ENCODE measurements around the gene SIGLEC6. TPM values are rescaled to one million over a fixed set of nuclear protein-coding genes. Genes with fewer than 3 reads are reported as not detected.

Gene SIGLEC6
- total RNA-seq, 2 experiments from 2014 or later = not detected

DNA sequence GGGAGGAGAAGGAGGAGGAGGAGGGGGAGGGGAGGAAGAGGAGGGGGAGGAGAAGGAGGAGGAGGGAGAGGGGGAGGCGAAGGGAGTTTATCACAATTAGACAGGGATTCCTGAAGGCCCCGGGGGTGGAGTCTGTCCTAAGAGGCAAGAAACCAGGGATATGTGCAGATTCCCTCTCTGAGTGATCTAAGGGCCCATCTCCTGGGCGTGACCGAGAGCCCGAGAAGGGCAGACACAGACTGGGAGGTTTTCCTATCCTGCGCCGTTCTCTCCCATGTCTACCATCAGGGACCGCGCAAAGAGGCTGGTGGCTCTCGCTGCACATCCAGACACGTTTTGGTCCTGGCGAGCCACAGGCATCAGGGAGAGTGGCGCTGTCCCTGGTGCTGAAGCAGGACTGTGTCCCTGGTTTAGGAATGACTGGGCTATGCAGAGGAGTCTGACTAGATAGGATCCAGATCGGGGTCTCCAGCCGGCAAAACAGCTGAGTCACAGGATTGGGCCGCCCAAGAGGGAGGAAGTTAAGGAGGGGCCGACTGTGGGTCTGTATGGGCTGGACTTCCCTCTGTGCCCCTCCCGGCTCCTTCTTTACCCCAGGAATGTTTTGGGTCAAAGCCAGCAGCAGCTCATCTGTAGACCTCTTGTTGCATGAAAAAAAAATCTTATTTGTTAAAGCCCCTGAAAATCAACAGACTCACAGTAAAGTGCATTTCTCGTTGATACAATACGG is 21.7 kb upstream of the SIGLEC6 start:
- Mint-ChIP-seq H3K36me3 (no peaks in the 10 kb centered on the region), H3K27me3 (peaks cover 62% of the 10 kb centered on the region), H3K27ac (no peak overlapping the region), H3K4me3 (no peak overlapping the region), H3K9me3 (no peaks in the 10 kb centered on the region), H3K4me1 (peaks cover 7% of the 10 kb centered on the region)
- peak; percentile 37 for DNase-seq

GRCh38 chr19:51552608-51552995 is 21.1 kb upstream of the SIGLEC6 start:
- no peak overlapping the region for H3K4me3 Mint-ChIP-seq
- peaks cover 65% of the 10 kb centered on the region for H3K27me3 Mint-ChIP-seq

GRCh38 chr19:51551673-51552432 is 20.4 kb upstream of the SIGLEC6 start:
- H3K27ac Mint-ChIP-seq = no peak overlapping the region
- H3K4me1 Mint-ChIP-seq = peaks cover 7% of the 10 kb centered on the region
- H3K4me3 Mint-ChIP-seq = no peak overlapping the region
- DNase-seq = no peak
- no peaks in the 10 kb centered on the region for H3K9me3 Mint-ChIP-seq
- no peaks in the 10 kb centered on the region for H3K36me3 Mint-ChIP-seq
- H3K27me3 Mint-ChIP-seq = peaks cover 68% of the 10 kb centered on the region

More at GRCh38 chr19:51552608-51552995, 21.1 kb upstream of the SIGLEC6 start:
- Mint-ChIP-seq H3K27ac (no peak overlapping the region), H3K4me1 (peaks cover 7% of the 10 kb centered on the region), H3K9me3 (no peaks in the 10 kb centered on the region), H3K36me3 (no peaks in the 10 kb centered on the region)
- DNase-seq = no peak

DNA sequence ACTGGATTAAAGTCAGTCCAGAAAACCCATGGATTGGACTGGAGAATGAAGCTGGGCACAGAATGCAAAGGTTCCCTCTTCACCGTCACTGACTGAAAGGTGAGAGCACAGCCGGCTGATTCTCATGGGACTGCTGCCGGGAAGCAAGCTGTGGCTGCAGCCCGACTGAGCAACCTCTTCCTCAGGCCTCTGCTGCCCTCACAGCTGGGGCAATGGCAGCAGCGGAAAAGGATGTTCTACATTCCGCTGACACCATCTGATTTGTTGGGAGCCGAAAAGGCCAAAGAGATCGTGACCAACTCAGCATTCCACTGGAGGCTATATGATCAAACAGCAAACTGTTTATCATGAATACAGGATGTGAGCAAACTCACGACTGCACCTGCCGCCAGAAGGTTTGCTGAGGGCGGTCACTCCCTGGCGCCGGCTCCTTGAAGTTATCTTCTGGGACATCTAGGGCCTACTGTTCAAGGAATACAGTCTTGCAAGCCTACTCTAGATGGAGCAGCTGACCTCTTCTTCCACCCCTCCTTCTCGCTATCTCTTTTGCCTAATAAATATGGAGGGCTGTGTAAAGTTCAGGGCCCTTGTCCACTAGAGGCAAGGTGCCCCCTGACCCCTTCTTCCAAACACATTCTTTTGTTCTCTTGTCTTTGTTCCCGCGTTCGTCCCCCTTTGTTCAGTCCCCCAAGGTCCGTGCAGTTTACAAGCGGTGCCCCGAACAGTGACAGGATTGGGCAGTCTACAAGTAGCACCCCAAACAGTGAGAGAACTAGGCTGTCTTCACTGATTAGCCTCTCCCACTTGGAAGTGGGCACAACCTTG is 19.6 kb upstream of the SIGLEC6 start:
- Mint-ChIP-seq H3K4me3 (no peak overlapping the region), H3K9me3 (no peaks in the 10 kb centered on the region), H3K4me1 (peaks cover 13% of the 10 kb centered on the region), H3K36me3 (no peaks in the 10 kb centered on the region), H3K27ac (no peak overlapping the region), H3K27me3 (peaks cover 67% of the 10 kb centered on the region)
- DNase-seq = no peak

DNA sequence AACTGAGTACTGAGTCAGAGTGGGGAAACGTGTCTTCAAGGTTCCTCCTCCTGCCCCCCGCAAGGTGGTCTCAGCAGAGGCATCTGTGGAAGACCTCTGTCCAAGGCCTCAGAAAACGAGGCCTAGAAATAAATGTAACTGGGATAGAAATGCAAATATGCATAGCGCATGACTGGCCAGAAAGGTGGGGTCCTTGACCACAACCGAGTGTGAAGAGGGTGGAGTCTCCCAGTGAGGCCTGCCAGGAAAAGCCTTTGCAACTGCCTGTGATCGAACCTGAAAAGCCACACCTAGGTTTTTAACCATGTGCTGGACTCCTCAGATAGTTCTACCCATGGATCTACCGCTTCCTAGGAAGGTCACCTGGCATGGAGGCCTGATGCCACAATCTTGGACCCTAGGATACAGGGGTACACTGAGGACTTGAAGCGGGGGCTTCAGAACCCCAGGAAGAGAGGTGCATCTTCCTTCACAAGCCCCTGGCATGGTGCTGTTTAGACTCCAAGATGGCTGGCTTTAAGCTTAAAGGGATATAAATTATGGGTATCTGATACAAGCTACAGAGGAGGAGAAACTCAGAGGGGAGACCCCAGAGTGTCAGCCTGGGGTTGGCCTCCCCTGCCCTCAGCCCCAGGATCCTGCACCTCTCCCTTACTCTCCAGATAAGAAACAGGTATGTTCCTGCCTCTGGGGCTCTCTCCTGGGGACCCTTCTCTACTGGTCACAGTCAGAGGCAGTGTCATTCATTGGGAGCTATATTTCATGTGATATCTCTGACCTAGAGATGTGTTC is 18.3 kb upstream of the SIGLEC6 start:
- H3K9me3 Mint-ChIP-seq = no peaks in the 10 kb centered on the region
- no peak for DNase-seq
- peaks cover 65% of the 10 kb centered on the region for H3K27me3 Mint-ChIP-seq
- H3K4me1 Mint-ChIP-seq = peaks cover 13% of the 10 kb centered on the region
- H3K36me3 Mint-ChIP-seq = no peaks in the 10 kb centered on the region
- no peak overlapping the region for H3K27ac Mint-ChIP-seq
- no peak overlapping the region for H3K4me3 Mint-ChIP-seq

DNA sequence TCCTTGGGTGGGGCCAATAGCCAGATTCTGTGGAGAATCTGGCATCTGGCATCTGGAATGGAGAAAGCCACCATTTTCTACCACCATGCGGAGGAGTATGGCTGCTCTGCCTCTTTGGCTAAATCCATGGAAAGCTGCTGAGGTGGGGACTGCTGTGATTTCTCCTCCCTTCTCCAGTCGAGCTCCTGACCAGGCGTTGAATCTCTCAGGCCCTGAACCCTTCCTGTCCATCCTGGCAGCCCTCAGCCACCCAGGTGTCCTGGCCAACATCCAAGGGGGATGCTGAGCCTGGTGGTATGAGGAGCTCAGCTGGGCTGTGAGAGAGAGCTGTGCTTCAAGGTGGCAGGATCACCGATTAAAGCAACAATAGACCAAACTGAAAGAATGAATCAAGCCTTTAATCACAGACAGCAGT is 17.4 kb upstream of the SIGLEC6 start:
- H3K4me3 Mint-ChIP-seq = no peak overlapping the region
- peaks cover 63% of the 10 kb centered on the region for H3K27me3 Mint-ChIP-seq
- DNase-seq = no peak
- no peaks in the 10 kb centered on the region for H3K9me3 Mint-ChIP-seq
- H3K27ac Mint-ChIP-seq = no peak overlapping the region
- H3K4me1 Mint-ChIP-seq = peaks cover 13% of the 10 kb centered on the region
- H3K36me3 Mint-ChIP-seq = no peaks in the 10 kb centered on the region

GRCh38 chr19:51548213-51548651 is 16.8 kb upstream of the SIGLEC6 start:
- no peak overlapping the region for H3K27ac Mint-ChIP-seq
- no peaks in the 10 kb centered on the region for H3K9me3 Mint-ChIP-seq
- H3K4me1 Mint-ChIP-seq = peaks cover 13% of the 10 kb centered on the region
- H3K36me3 Mint-ChIP-seq = no peaks in the 10 kb centered on the region
- DNase-seq = no peak
- H3K27me3 Mint-ChIP-seq = peaks cover 64% of the 10 kb centered on the region
- H3K4me3 Mint-ChIP-seq = no peak overlapping the region

DNA sequence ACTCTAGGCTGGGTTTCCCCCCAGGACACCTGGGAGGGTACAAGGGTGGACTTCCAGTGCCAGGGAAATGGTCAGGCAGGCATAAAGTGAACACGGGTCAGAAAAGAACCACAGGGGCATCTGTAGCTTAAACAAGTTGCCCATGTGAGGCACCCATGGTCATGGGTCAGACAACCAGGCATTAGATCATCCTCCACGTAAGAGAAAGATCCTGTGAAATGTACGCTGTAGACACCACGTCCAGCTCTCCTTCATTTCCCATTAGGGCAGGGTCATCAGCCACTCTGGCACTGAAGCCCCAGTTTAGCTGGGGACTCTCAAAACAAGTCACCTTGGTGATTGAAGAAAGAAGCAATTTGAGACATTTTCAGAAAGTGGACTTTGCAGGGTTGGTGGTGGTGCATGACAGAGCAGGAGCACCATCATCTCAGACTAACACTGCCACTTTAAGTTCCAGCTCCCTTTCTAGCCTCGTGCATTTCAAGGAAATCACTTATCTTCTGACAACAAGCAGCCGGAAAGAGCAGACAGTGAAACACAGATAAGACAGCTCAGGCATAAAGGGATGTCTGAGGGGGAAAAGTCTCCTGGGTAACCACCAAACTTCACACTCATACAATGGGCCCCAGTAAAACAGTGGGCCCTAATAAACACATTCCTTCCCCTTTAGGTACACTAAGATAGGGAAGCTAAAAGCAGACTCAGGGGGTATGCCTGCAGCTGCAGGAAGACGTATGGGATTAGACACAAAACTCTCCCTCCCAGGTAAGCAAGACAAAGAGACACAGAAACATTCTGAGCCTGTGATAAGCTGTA is 16.1 kb upstream of the SIGLEC6 start:
- no peak overlapping the region for H3K4me3 Mint-ChIP-seq

DNA sequence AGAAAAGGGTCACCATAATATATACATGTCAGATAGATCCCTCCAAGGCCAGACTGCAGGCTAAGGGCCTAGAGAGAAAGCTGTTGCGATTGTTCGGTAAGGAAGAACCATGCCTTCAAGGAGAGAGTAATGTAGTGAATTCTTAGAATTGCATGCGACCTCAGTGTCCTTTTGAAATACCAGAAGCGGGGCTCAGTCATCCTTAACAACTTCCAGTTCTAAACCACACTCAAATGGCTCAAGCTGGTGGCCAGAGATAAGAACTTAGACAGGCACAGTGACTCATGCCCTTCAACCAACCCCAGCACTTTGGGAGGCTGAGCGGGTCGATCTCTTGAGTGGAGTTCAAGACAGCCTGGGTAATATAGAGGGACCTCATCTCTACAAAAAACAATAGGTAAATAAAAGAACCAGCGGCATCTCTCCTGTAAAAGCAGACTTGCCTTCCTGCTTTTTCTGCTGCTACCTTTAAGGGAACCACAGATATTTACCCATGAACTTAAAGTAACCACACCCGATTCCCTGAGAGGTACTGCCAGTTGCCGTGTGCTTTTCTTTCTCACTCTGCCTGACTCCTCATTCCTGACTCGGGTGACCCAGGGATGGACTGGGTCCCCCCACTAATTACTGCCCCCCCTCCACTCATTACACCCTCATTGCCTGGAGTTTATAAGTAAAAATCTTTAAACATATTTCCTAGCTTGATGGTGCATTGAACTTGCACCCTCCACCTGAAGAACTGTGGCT is 15.4 kb upstream of the SIGLEC6 start:
- no peak for DNase-seq
- Mint-ChIP-seq H3K4me1 (peaks cover 13% of the 10 kb centered on the region), H3K27me3 (peaks cover 53% of the 10 kb centered on the region), H3K4me3 (no peak overlapping the region), H3K36me3 (no peaks in the 10 kb centered on the region), H3K27ac (no peak overlapping the region), H3K9me3 (no peaks in the 10 kb centered on the region)

More for the DNA sequence above, 16.1 kb upstream of the SIGLEC6 start:
- no peak for DNase-seq
- Mint-ChIP-seq H3K27me3 (peaks cover 58% of the 10 kb centered on the region), H3K9me3 (no peaks in the 10 kb centered on the region), H3K27ac (no peak overlapping the region), H3K36me3 (no peaks in the 10 kb centered on the region), H3K4me1 (peaks cover 13% of the 10 kb centered on the region)

GRCh38 chr19:51546107-51546649 is 14.7 kb upstream of the SIGLEC6 start:
- Mint-ChIP-seq H3K27me3 (peaks cover 46% of the 10 kb centered on the region), H3K9me3 (no peaks in the 10 kb centered on the region), H3K4me1 (peaks cover 9% of the 10 kb centered on the region), H3K27ac (no peak overlapping the region), H3K4me3 (no peak overlapping the region), H3K36me3 (no peaks in the 10 kb centered on the region)
- no peak for DNase-seq

DNA sequence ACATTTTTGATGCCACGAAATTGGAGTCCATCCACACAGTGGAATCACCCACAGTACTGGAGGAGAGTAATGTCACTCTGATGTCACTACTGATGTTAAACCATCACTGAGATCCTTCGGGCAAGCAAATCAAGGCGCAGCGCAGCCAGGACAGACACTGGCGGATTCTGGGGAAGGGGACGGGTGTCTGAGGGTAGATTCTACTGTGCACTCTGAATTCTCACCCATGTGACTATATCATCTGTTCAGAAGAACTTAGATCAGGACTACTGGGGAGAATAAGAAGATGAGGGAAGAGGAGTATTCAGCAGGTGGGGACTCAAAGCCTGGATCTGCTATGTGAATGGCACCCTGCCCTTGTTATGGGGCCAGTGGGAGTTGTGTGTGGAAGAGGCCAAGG is 12.6 kb upstream of the SIGLEC6 start:
- Mint-ChIP-seq H3K36me3 (no peaks in the 10 kb centered on the region), H3K9me3 (no peaks in the 10 kb centered on the region), H3K27ac (no peak overlapping the region), H3K4me3 (no peak overlapping the region), H3K4me1 (peaks cover 6% of the 10 kb centered on the region), H3K27me3 (peaks cover 42% of the 10 kb centered on the region)
- DNase-seq = no peak

- H3K9me3 Mint-ChIP-seq = no peaks in the 10 kb centered on the region
- H3K4me1 Mint-ChIP-seq = peaks cover 6% of the 10 kb centered on the region
- H3K36me3 Mint-ChIP-seq = no peaks in the 10 kb centered on the region
- DNase-seq = no peak
- peaks cover 43% of the 10 kb centered on the region for H3K27me3 Mint-ChIP-seq
- H3K4me3 Mint-ChIP-seq = no peak overlapping the region
- H3K27ac Mint-ChIP-seq = no peak overlapping the region
Observed at GRCh38 chr19:51542699-51543098, 11.2 kb upstream of the SIGLEC6 start.

Data from activated naive CD8-positive, alpha-beta T cell treated with anti-CD3 and anti-CD28 coated beads for 36 hours (primary cell).